ENCODE measurements around the gene FGD6.

Gene FGD6

GRCh38 chr12:95205685-95206084, 11.6 kb downstream of the FGD6 start:
- peak overlapping the region; percentile 67 to 84 (median 79) for H3K27ac Mint-ChIP-seq
- H3K9me3 Mint-ChIP-seq: no peaks in the 10 kb centered on the region
- no peaks in the 10 kb centered on the region for H3K27me3 Mint-ChIP-seq (ENCODE audit: low read depth)
- TF ChIP-seq CTCF (IDR thresholded peaks at IDR 0.05; ENCODE audit: unreplicated experiment in 3 of 3): no peak
- no peak overlapping the region for H3K4me3 Mint-ChIP-seq
- peaks cover 38% of the 10 kb centered on the region for H3K36me3 Mint-ChIP-seq (ENCODE audit: low read depth)
- H3K4me1 Mint-ChIP-seq: peaks cover 39% of the 10 kb centered on the region

DNA sequence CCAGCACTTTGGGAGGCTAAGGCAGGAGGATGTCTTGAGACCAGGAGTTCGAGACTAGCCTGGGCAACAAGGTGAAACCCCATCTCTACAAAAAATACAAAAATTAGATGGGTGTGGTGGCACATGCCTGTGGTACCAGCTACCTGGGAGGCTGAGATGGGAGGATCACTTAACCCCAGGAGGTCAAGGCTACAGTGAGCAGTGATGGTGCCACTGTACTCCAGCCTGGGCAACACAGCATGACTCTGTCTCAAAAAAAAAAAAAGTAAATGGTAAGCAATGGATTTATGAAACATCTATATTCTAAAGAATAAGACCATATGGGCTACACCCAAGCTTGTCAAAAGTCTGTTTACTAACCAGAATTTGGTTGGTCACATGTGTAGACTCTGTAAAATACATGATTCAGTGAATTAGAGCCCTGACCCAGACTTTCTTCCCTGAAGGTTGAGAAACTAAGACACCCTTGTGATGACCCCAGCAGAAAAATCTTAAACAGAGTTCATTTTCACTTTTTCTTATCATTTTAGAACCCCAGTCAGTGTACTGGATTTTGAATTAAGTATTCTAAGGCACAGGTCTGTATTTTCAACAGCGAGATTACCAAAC, 12.1 kb downstream of the FGD6 start:
- H3K4me1 Mint-ChIP-seq: peaks cover 45% of the 10 kb centered on the region
- H3K4me3 Mint-ChIP-seq: no peak overlapping the region
- H3K36me3 Mint-ChIP-seq (ENCODE audit: low read depth): peaks cover 36% of the 10 kb centered on the region
- no peak for TF ChIP-seq CTCF (IDR thresholded peaks at IDR 0.05; ENCODE audit: unreplicated experiment in 3 of 3)
- H3K27ac Mint-ChIP-seq: peak overlapping the region; percentile 67 to 84 (median 79)
- H3K9me3 Mint-ChIP-seq: no peaks in the 10 kb centered on the region
- H3K27me3 Mint-ChIP-seq (ENCODE audit: low read depth): no peaks in the 10 kb centered on the region

DNA sequence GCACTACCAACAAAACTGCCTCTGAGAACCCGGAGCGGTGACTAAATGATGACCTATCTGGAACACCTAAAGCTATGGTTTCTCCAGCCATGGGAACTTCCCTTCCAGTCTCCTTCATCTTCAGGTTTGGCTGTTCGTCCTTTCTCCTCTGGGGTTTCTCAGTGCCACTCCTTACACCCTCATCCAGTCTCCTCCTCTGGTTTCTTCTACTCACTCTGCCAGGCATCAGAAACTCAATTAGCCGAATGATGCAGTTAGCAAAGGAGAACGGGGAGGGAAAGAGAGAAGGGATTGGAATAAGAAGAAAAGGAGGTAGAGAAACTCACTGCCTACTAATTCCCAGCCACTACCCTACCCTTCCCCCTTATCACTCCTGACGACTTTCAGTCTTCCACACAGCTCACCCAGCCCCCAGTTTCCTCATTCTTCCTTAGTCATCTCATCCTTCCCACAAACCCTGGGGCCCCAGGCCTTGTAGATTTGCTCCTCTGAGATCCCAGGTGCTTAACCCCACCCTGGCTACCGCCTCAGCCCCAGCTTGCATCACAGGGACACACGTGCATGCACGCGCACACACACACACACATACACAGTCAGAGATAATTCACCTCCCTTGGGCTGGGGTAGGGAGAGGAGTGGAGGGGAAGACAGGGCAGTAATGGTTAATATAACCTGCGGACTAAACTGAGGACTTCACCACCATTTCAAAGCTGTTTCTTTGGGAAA, 13.0 kb downstream of the FGD6 start:
- no peaks in the 10 kb centered on the region for H3K27me3 Mint-ChIP-seq (ENCODE audit: low read depth)
- no peaks in the 10 kb centered on the region for H3K9me3 Mint-ChIP-seq
- no peak for TF ChIP-seq CTCF (IDR thresholded peaks at IDR 0.05; ENCODE audit: unreplicated experiment in 3 of 3)
- H3K4me1 Mint-ChIP-seq: peaks cover 48% of the 10 kb centered on the region
- H3K4me3 Mint-ChIP-seq: no peak overlapping the region
- peaks cover 33% of the 10 kb centered on the region for H3K36me3 Mint-ChIP-seq (ENCODE audit: low read depth)
- peak overlapping the region; percentile 64 to 84 (median 65) for H3K27ac Mint-ChIP-seq

GRCh38 chr12:95203487-95204030, 13.7 kb downstream of the FGD6 start:
- peak overlapping the region; percentile 84 to 92 (median 89) for H3K27ac Mint-ChIP-seq
- TF ChIP-seq CTCF (IDR thresholded peaks at IDR 0.05; ENCODE audit: unreplicated experiment in 3 of 3): no peak
- H3K36me3 Mint-ChIP-seq (ENCODE audit: low read depth): peaks cover 27% of the 10 kb centered on the region
- peaks cover 56% of the 10 kb centered on the region for H3K4me1 Mint-ChIP-seq
- no peaks in the 10 kb centered on the region for H3K9me3 Mint-ChIP-seq
- no peak overlapping the region for H3K4me3 Mint-ChIP-seq
- no peaks in the 10 kb centered on the region for H3K27me3 Mint-ChIP-seq (ENCODE audit: low read depth)

DNA sequence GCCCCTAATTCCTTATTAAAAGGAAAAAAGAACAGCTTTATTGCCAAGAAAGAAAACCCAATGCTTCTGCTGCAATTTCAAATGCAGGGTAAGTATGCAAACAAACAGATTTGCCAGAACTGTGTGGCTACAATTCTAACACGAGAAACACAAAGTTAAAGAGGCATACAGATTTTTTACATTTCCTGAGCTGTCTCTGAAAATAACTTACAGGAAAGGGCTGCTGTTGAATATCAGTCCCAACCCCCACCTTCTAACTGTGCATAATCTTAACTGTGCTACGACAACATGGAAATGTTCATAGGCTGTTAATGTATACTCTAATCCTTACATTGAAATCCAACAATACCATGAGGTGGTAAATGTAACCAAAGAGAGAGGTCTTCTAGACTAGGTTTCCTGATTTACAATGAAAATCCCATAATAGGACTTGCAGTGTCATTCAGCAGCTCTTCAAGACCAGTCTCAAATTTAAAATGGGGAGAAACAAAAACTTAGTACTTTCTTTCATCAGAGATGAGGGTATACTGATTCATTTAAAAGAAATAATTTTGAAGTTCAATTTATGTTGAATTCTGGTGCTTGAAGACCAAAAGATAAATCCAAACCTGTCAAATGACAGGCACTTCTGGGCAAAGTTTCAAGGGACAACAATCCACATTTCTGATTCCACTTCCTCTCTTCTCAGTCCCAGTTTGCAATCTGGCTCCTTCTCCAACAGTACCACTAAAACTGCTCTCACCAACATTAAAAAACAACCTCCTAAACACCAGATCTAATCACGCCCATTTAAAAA, 14.4 kb downstream of the FGD6 start:
- TF ChIP-seq CTCF (IDR thresholded peaks at IDR 0.05; ENCODE audit: unreplicated experiment in 3 of 3): no peak
- peaks cover 24% of the 10 kb centered on the region for H3K36me3 Mint-ChIP-seq (ENCODE audit: low read depth)
- H3K9me3 Mint-ChIP-seq: no peaks in the 10 kb centered on the region
- H3K4me3 Mint-ChIP-seq: no peak overlapping the region
- H3K27ac Mint-ChIP-seq: peak overlapping the region; percentile 71 to 92 (median 89)
- H3K4me1 Mint-ChIP-seq: peaks cover 60% of the 10 kb centered on the region
- H3K27me3 Mint-ChIP-seq (ENCODE audit: low read depth): no peaks in the 10 kb centered on the region

Data from nephron (organoid).